ENCODE measurements around the gene TBC1D5. TPM values are rescaled to one million over a fixed set of nuclear protein-coding genes. Genes with fewer than 3 reads are reported as not detected.

The TBC1D5 gene
- total RNA-seq, 1 experiment from 2014 or later: 26.1 TPM

DNA sequence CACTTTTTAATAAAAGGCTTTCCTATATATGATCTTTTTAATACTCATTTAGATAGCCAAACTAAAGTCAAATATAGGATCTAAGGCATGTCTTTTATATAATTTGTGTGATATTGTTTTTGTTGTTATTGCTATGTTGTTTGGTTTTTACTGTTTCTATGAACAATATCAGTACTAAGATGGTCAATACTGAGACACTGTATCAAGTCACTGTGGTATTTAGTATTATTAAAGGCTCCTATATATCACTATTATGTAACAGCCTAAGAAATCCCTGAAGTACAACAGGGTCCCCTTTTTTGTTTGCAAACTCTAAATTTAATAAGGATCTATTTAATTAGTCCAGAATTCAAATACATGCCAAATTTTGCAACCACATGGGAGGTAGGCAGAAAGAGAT is 61.9 kb downstream of the TBC1D5 start:
- TF ChIP-seq JUN (CRISPR knock-in tag; IDR thresholded peaks at IDR 0.05) (no peak), ZNF671 (CRISPR knock-in tag; IDR thresholded peaks at IDR 0.05) (no peak), SMAD3 (CRISPR knock-in tag; IDR thresholded peaks at IDR 0.05; ENCODE audit: borderline replicate concordance) (no peak), CDX4 (CRISPR knock-in tag; IDR thresholded peaks at IDR 0.05; ENCODE audit: borderline replicate concordance) (no peak), ZNF532 (CRISPR knock-in tag; IDR thresholded peaks at IDR 0.05; ENCODE audit: borderline replicate concordance) (no peak), STAT6 (CRISPR knock-in tag; conservative IDR thresholded peaks at IDR 0.05; ENCODE audit: low read depth) (no peak), ATF3 (CRISPR knock-in tag; conservative IDR thresholded peaks at IDR 0.05) (no peak)
- TF ChIP-seq, protein P1, sequence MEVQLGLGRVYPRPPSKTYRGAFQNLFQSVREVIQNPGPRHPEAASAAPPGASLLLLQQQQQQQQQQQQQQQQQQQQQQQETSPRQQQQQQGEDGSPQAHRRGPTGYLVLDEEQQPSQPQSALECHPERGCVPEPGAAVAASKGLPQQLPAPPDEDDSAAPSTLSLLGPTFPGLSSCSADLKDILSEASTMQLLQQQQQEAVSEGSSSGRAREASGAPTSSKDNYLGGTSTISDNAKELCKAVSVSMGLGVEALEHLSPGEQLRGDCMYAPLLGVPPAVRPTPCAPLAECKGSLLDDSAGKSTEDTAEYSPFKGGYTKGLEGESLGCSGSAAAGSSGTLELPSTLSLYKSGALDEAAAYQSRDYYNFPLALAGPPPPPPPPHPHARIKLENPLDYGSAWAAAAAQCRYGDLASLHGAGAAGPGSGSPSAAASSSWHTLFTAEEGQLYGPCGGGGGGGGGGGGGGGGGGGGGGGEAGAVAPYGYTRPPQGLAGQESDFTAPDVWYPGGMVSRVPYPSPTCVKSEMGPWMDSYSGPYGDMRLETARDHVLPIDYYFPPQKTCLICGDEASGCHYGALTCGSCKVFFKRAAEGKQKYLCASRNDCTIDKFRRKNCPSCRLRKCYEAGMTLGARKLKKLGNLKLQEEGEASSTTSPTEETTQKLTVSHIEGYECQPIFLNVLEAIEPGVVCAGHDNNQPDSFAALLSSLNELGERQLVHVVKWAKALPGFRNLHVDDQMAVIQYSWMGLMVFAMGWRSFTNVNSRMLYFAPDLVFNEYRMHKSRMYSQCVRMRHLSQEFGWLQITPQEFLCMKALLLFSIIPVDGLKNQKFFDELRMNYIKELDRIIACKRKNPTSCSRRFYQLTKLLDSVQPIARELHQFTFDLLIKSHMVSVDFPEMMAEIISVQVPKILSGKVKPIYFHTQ (CRISPR knock-in tag; IDR thresholded peaks at IDR 0.05): no peak
- Mint-ChIP-seq H3K27me3 (ENCODE audit: low read depth) (no peaks in the 10 kb centered on the region), H3K9me3 (no peaks in the 10 kb centered on the region), H3K4me1 (peaks cover 10% of the 10 kb centered on the region; the same call in 1 of the 2 replicates), H3K27ac (no peak overlapping the region), H3K36me3 (no peaks in the 10 kb centered on the region), H3K4me3 (no peak overlapping the region)
- ChIA-PET CTCF (no interaction called here), POLR2A (no interaction called here)
- DNase-seq (ENCODE audit: low spot score): no peak
- no peak for ATAC-seq

GRCh38 chr3:17678116-17678741 is 64.2 kb downstream of the TBC1D5 start:
- POLR2A ChIA-PET: no interaction called here
- CTCF ChIA-PET: no interaction called here
- H3K27ac Mint-ChIP-seq: no peak overlapping the region

More at GRCh38 chr3:17678116-17678741, 64.2 kb downstream of the TBC1D5 start:
- H3K4me3 Mint-ChIP-seq: no peak overlapping the region
- peaks cover 12% of the 10 kb centered on the region for H3K4me1 Mint-ChIP-seq
- DNase-seq (ENCODE audit: low spot score): no peak
- ATAC-seq: no peak
- H3K27me3 Mint-ChIP-seq (ENCODE audit: low read depth): no peaks in the 10 kb centered on the region
- no peaks in the 10 kb centered on the region for H3K36me3 Mint-ChIP-seq
- no peak for TF ChIP-seq NR3C1 (CRISPR knock-in tag; conservative IDR thresholded peaks at IDR 0.05; ENCODE audit: low read depth)
- TF ChIP-seq TCF7 (CRISPR knock-in tag; IDR thresholded peaks at IDR 0.05; ENCODE audit: low read depth): no peak
- TF ChIP-seq TP53 (CRISPR knock-in tag; IDR thresholded peaks at IDR 0.05): no peak
- TF ChIP-seq ZNF416 (CRISPR knock-in tag; IDR thresholded peaks at IDR 0.05): no peak
- TF ChIP-seq, protein P2, sequence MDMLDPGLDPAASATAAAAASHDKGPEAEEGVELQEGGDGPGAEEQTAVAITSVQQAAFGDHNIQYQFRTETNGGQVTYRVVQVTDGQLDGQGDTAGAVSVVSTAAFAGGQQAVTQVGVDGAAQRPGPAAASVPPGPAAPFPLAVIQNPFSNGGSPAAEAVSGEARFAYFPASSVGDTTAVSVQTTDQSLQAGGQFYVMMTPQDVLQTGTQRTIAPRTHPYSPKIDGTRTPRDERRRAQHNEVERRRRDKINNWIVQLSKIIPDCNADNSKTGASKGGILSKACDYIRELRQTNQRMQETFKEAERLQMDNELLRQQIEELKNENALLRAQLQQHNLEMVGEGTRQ (CRISPR knock-in tag; IDR thresholded peaks at IDR 0.05): no peak
- TF ChIP-seq, protein P3, sequence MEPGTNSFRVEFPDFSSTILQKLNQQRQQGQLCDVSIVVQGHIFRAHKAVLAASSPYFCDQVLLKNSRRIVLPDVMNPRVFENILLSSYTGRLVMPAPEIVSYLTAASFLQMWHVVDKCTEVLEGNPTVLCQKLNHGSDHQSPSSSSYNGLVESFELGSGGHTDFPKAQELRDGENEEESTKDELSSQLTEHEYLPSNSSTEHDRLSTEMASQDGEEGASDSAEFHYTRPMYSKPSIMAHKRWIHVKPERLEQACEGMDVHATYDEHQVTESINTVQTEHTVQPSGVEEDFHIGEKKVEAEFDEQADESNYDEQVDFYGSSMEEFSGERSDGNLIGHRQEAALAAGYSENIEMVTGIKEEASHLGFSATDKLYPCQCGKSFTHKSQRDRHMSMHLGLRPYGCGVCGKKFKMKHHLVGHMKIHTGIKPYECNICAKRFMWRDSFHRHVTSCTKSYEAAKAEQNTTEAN (CRISPR knock-in tag; IDR thresholded peaks at IDR 0.05): no peak
- no peak for TF ChIP-seq NFATC4 (CRISPR knock-in tag; IDR thresholded peaks at IDR 0.05)
- no peak for TF ChIP-seq ZNF317 (CRISPR knock-in tag; IDR thresholded peaks at IDR 0.05; ENCODE audit: borderline replicate concordance, low read depth)
- TF ChIP-seq E2F5 (CRISPR knock-in tag; IDR thresholded peaks at IDR 0.05): no peak
- no peaks in the 10 kb centered on the region for H3K9me3 Mint-ChIP-seq

Data from WTC11 (cell line).